Smooth muscle cell (in vitro differentiated cells): ENCODE data around the gene AADACL4. TPM values are rescaled to one million over a fixed set of nuclear protein-coding genes. Genes with fewer than 3 reads are reported as not detected.

Experiments used
- DNase-seq: peaks from one replicate; lab custom pipeline; 2025; ENCODE audit not compliant: unreplicated experiment; lab: John Stamatoyannopoulos, UW
- H2AFZ ChIP-seq: fragments of 200-600 bp; sonication (generic); 2 replicates; pipeline ENCODE4 v1.6.0; 2016; ENCODE audit warnings: antibody characterized with exemption, low read depth, mild to moderate bottlenecking
- H3F3A ChIP-seq: fragments of 200-600 bp; sonication (generic); 2 replicates; pipeline ENCODE4 v1.6.0; 2017; ENCODE audit warnings: antibody characterized with exemption, low read depth
- H3K27ac ChIP-seq: fragments of 200-600 bp; sonication (generic); 2 replicates; pipeline ENCODE4 v1.5.1; 2016; ENCODE audit warnings: low read depth, mild to moderate bottlenecking
- H3K27me3 ChIP-seq: fragments of 200-600 bp; sonication (generic); 2 replicates; pipeline ENCODE4 v1.6.1; 2016; ENCODE audit warnings: low read depth, mild to moderate bottlenecking
- H3K36me3 ChIP-seq: fragments of 200-600 bp; sonication (generic); 2 replicates; pipeline ENCODE4 v1.5.1; 2016; ENCODE audit warnings: low read depth
- H3K4me1 ChIP-seq: fragments of 200-600 bp; sonication (generic); 2 replicates; pipeline ENCODE4 v1.5.1; 2016; ENCODE audit warnings: low read depth
- H3K4me2 ChIP-seq: fragments of 200-600 bp; sonication (generic); 2 replicates; pipeline ENCODE4 v1.6.0; 2016; ENCODE audit warnings: mild to moderate bottlenecking
- H3K4me3 ChIP-seq: fragments of 200-600 bp; sonication (generic); 2 replicates; pipeline ENCODE4 v1.5.1; 2016; ENCODE audit warnings: mild to moderate bottlenecking
- H3K79me2 ChIP-seq: fragments of 200-600 bp; sonication (generic); 2 replicates; pipeline ENCODE4 v1.6.0; 2016; ENCODE audit warnings: low read depth, mild to moderate bottlenecking
- H3K9ac ChIP-seq: fragments of 200-600 bp; sonication (generic); 2 replicates; pipeline ENCODE4 v1.6.0; 2016; ENCODE audit warnings: low read depth
- H3K9me3 ChIP-seq: fragments of 200-600 bp; sonication (generic); replicated peaks from 2 replicates; pipeline ENCODE4 v1.5.1; 2016; ENCODE audit warnings: low read depth
- H4K20me1 ChIP-seq: fragments of 200-600 bp; sonication (generic); 2 replicates; pipeline ENCODE4 v1.6.0; 2016; ENCODE audit warnings: low read depth
- WGBS: methylation state at CpG from one replicate; pipeline ENCODE4 v1.1.7; 2016; ENCODE audit warnings: low lambda C conversion rate; 5-methylcytosine and 5-hydroxymethylcytosine counted together
- polyA plus RNA-seq: library from polyadenylated mRNA; unstranded; fragments of >200 nt; fragmentation: Nextera tagmentation; extraction: Ambion mirVana; gene quantifications from 2 replicates; pipeline ENCODE4 v1.2.1, GENCODE V29; 2016
- total RNA-seq: library from RNA; depleted of rRNA; stranded (reverse); fragments of >200 nt; gene quantifications from 2 replicates; pipeline ENCODE4 v1.2.3, GENCODE V29; 2014
- TF ChIP-seq, protein P1 (sequence below): fragments of 200-600 bp; sonication (generic); IDR thresholded peaks from 2 replicates; pipeline ENCODE4 v1.5.1; 2017; ENCODE audit warnings: borderline replicate concordance, mild to moderate bottlenecking, antibody characterized with exemption; ENCODE audit not compliant: insufficient read depth, poor library complexity, severe bottlenecking

AADACL4 gene
- total and polyA plus RNA-seq, 2 experiments from 2014 or later, result not detected

DNA sequence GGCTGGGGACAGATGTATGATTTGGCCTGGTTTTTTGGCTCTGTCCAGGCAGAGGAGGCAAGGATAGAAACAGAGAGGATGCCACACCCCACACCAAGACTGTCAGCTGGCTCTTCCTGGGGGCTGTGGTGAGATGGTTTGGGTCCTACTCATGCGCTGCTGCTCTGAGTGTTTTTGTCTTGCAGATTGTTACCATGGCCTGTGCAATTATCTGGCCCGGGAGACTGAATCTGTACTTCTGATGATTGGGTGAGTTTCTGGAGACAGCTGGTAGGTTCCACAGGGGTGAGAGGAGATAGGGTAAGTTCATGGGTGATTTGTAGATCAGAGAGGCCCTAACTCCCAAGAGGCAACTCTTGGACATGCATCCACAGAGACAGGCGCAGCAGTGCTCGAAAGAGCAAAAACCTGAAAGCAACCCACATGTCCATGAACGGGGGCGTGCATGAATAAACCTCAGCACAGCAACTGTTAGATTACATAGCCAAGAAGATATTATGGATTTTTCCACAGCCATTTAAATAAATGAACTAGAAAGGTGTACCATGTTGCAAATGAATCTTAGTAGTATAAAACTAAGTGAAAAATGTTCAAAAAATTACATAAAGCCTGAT is 17.8 kb downstream of the AADACL4 start:
- WGBS, result 89% methylated on average over 6 of the region's 6 CpGs
- Histone ChIP-seq H4K20me1 (no peaks in the 10 kb centered on the region), H3K36me3 (no peaks in the 10 kb centered on the region), H3K4me1 (no peaks in the 10 kb centered on the region), H3K27ac (no peak overlapping the region), H3K4me3 (no peak overlapping the region), H3K4me2 (no peak overlapping the region), H3K79me2 (no peaks in the 10 kb centered on the region), H3K27me3 (peaks cover 7% of the 10 kb centered on the region), H3F3A (no peaks in the 10 kb centered on the region), H3K9ac (no peak overlapping the region), H3K9me3 (no peaks in the 10 kb centered on the region), H2AFZ (no peak overlapping the region)
- TF ChIP-seq, protein P1, sequence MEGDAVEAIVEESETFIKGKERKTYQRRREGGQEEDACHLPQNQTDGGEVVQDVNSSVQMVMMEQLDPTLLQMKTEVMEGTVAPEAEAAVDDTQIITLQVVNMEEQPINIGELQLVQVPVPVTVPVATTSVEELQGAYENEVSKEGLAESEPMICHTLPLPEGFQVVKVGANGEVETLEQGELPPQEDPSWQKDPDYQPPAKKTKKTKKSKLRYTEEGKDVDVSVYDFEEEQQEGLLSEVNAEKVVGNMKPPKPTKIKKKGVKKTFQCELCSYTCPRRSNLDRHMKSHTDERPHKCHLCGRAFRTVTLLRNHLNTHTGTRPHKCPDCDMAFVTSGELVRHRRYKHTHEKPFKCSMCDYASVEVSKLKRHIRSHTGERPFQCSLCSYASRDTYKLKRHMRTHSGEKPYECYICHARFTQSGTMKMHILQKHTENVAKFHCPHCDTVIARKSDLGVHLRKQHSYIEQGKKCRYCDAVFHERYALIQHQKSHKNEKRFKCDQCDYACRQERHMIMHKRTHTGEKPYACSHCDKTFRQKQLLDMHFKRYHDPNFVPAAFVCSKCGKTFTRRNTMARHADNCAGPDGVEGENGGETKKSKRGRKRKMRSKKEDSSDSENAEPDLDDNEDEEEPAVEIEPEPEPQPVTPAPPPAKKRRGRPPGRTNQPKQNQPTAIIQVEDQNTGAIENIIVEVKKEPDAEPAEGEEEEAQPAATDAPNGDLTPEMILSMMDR, result no peak
- no peak for DNase-seq

DNA sequence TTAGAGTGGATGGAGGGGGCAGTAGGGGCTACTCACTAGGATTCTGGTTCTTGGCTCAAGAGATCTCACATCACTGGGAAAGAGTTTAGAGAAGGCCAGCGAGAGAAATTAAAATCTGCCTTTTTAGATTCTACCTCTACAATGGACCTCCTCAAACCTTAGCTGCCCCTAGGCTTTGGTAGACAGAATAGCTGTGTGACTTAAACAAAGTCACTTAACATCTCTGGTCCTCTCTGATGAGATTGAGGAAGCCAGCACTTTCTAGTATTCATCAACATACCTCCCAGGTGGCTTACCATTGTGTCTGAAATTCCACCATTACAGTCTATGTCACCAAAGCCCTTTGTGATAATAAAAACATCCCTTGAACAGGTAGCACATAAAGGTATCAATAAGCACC is 18.7 kb downstream of the AADACL4 start:
- no peak overlapping the region for H3K9ac ChIP-seq
- WGBS, result 95% methylated on average over 1 of the region's 1 CpG
- no peak for DNase-seq
- no peak overlapping the region for H3K4me3 ChIP-seq
- no peak overlapping the region for H3K27ac ChIP-seq
- TF ChIP-seq, protein P1, result no peak
- H3K4me2 ChIP-seq, result no peak overlapping the region
- no peaks in the 10 kb centered on the region for H4K20me1 ChIP-seq
- no peaks in the 10 kb centered on the region for H3K79me2 ChIP-seq
- no peaks in the 10 kb centered on the region for H3K4me1 ChIP-seq
- peaks cover under 1% of the 10 kb centered on the region for H3K27me3 ChIP-seq
- no peak overlapping the region for H2AFZ ChIP-seq
- H3K36me3 ChIP-seq, result no peaks in the 10 kb centered on the region
- H3F3A ChIP-seq, result no peaks in the 10 kb centered on the region
- no peaks in the 10 kb centered on the region for H3K9me3 ChIP-seq

DNA sequence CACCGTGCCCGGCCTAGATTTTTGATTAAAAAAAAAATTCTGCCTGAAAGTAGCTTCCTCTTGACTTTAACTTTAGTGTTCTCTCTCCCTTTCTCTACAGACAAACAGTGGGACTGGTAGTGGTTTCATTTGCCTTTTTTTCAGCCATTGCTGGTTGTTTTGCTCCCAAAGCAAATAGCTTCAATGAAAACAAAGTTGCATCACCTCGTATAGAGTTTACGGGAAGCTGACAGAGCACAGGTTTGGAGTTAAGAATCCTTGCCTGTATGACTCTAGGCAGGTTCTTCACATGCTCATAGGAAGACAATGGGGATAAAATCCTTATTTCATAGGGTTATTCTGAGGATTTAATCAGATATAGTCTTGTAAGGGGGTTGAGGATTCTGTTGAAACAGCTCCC is 21.6 kb downstream of the AADACL4 start:
- H3K4me3 ChIP-seq, result no peak overlapping the region

More for the DNA sequence above, 21.6 kb downstream of the AADACL4 start:
- Histone ChIP-seq H3K36me3 (no peaks in the 10 kb centered on the region), H3K9me3 (no peaks in the 10 kb centered on the region), H3K4me1 (no peaks in the 10 kb centered on the region), H3K79me2 (no peaks in the 10 kb centered on the region), H3F3A (no peaks in the 10 kb centered on the region), H3K27me3 (peaks cover 2% of the 10 kb centered on the region), H4K20me1 (no peaks in the 10 kb centered on the region), H3K9ac (no peak overlapping the region), H3K27ac (no peak overlapping the region), H3K4me2 (no peak overlapping the region), H2AFZ (no peak overlapping the region)
- TF ChIP-seq, protein P1, result no peak
- WGBS, result 82% methylated on average over 4 of the region's 4 CpGs
- no peak for DNase-seq
